NCI-H446 treated with DMSO at 0.1 percent for 48 hours (cell line): ENCODE results near the gene IL5RA.

Experiments
- DNase-seq: peaks from one replicate; lab custom pipeline; 2025; lab: John Stamatoyannopoulos, UW

The IL5RA gene

GRCh38 chr3:3107858-3108257 lies 2.3 kb downstream of the IL5RA start:
- DNase-seq: no peak

- DNase-seq: no peak
These were observed 3.0 kb downstream of the IL5RA start for GRCh38 chr3:3107181-3107580.

DNA sequence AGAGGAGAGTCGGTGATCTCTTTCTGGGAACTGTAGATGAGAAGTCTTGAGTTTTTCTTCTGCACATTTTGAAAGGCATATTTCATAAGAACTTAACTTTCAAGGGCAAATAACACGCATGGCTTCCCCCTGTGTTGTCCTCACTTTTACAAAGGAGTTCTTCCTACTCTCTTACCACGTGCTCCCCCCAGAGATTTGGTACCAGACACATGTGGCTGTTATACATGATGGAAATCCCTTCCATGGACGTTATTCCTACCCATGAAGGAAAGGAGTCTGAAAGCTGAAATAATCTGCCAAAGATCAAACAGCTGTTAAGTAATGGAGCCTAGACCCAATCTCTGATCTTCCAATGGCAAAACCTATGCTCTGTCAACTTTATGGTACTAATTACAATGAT lies 4.4 kb downstream of the IL5RA start:
- no peak for DNase-seq

DNA sequence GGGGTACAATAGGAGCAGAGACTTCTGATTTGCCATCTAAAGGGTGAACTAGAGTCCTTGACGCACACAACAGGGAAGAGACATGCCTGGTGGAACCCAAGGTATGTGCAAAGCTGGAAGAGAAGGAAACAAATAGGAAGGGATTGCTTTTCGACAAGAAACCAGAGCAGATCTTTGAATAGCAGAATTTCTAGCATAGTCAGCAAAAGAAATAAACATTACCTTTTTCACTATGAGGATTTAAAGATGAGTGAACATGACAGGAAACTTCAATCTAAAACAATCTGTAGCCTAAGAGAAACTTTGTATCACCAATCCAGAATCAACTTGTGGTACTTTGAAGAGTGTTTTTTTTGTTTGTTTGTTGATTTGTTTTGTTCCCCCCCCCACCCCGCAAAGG lies 4.9 kb downstream of the IL5RA start:
- DNase-seq: no peak

DNA sequence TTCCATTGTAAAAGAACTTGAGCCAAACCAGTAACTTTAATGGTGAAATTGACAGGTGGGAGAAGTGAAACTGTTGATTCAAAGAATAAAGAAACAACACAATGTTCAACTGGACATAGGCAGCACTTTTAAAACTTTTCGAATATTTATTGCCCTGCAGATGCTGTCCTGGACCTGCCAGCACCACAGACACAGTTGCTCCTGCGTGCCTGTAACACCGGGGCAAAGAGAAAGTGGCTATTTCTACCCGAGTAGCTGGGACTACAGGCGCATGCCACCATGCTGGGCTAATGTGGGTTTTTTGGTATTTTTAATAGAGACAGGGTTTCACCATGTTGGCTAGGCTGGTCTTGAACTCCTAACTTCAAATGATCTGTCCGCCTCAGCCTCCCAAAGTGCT lies 7.4 kb downstream of the IL5RA start:
- DNase-seq: no peak

GRCh38 chr3:3101660-3102458 lies 8.3 kb downstream of the IL5RA start:
- DNase-seq: no peak

GRCh38 chr3:3097958-3098357 lies 12.2 kb downstream of the IL5RA start:
- no peak for DNase-seq

GRCh38 chr3:3089017-3089416 lies 21.2 kb downstream of the IL5RA start:
- no peak for DNase-seq

GRCh38 chr3:3087716-3088465 lies 22.3 kb downstream of the IL5RA start:
- DNase-seq: no peak

GRCh38 chr3:3087279-3087678 lies 22.9 kb downstream of the IL5RA start:
- no peak for DNase-seq

DNA sequence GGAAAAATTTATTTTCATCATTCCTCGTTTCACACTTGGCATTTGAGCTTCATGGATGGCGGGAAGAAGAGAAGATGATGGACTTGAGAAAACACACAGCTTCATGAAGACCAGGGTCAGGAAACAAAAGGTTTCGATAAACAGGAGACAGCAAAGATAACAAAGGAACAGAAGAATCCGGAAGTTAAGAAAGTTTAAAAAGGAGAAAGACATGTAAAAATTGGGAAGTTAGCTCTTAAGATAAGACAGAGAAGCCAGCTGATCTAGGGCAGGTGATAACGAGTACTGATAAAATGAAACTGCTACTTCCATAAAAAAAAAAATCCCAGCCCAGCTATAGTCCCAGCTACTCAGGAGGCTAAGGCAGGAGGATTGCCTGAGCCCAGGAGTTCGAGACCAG lies 23.9 kb downstream of the IL5RA start:
- DNase-seq: no peak

- DNase-seq: no peak
These were observed 24.4 kb downstream of the IL5RA start for GRCh38 chr3:3085782-3086181.

GRCh38 chr3:3084890-3085289 lies 25.3 kb downstream of the IL5RA start:
- no peak for DNase-seq

GRCh38 chr3:3082234-3082924 lies 27.8 kb downstream of the IL5RA start:
- no peak for DNase-seq

DNA sequence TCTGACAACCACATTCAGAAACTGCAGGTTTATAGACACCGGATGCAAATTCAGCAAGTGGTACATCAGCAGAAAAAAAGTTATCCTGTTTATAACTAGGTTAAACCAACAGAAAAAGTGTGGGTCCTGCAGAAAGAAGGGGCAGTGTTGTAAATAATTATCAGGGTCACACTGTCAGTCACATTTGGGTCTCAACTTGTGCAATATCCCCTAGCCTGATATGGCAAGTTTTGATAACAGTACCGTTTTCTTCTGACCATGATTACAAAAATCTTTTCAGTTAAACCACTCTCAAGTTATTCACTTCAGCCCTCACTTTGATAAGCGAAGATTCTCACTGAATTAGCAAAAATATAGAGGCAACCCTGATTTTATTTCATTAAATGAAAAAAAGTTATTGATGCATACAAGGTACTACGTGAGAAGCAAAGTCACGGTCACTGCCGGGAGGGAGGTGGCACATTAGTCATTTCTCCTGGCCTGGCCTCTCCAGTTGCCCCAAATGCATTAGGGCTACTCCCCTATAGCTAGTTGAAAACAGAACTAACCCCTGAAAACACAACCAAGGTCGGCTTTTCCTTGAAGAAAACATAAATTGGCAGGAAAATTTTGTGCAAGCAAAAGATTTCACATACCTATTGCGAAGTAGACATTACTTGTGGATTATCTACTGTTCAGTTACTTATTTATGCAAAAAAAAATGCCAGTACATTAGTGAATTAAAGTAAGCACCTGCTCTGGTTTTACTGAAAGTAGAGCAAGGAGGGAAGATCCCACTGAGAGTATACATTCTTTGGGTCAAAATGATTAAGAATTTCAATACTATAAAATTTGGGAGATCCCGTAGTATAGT lies 28.6 kb downstream of the IL5RA start:
- DNase-seq: no peak

GRCh38 chr3:3080309-3080708 lies 29.9 kb downstream of the IL5RA start:
- DNase-seq: no peak

DNA sequence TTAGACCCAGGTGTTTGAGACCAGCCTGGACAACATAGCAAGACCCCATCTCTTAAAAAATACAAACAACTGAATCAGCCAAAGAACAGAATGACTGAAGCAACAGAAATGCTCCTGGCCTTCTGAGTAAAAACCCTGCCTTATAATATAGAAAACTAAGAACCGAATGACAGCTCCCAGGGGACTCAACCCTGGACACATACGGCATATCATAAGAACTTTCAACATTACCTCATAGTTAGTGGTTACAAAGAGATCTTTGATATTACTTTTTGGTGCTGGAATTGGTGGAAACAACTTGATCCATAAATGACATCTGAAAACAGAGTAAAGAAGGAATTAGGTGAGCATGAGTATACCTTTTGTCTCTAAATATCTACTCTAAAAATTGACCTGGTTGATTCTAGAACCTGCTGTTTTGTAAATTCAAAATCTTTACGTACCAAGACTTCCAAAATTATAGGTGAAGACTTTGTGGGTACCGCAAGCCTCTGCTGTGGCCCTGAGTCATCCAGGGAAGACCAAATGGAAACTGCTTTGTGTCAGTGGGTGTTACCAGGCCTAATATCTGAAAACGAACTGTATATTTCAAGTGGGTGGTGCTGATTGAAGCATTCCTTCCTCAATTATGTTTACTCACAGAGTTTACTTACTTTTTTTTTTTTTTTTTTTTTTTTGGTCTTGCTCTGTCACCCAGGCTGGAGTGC lies 35.5 kb downstream of the IL5RA start:
- no peak for DNase-seq

DNA sequence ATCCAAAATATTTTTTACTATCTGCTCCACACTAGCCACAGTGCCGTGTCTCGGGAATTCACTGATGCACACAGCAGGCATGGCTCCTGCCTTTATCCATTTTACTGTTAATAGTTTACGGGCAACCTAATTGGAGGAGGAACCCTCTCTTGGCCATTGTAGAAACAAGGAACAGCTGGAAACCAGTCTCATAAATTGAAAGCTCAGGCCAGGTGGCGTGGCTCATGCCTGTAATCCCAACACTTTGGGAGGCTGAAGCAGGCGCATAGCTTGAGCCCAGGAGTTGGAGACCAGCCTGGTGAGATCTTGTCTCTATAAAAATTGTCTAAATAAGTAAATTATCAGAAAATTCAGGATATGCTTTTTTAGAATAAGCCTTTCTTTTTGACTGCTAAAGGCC lies 39.0 kb downstream of the IL5RA start:
- DNase-seq: no peak

DNA sequence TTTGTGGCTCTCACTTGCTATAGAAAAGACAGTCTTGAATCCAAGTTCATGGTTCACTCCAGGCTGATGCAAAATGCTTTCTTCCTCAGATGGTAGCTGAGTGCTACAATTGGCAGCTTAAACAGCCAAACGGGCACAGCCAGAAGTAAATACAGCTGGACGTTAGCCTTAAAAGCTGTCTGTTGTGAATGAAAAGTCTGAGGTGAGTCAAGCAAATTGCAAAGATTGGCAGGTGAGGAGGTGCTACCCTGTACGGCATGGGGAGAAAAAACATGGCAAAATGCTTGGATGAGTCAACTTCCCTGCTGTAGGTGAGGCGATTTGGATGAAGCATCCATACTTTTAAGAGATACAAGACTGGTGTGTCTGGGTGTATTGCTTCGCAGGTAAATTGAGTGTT lies 40.5 kb downstream of the IL5RA start:
- no peak for DNase-seq

GRCh38 chr3:3068358-3068881 lies 41.8 kb downstream of the IL5RA start:
- no peak for DNase-seq

DNA sequence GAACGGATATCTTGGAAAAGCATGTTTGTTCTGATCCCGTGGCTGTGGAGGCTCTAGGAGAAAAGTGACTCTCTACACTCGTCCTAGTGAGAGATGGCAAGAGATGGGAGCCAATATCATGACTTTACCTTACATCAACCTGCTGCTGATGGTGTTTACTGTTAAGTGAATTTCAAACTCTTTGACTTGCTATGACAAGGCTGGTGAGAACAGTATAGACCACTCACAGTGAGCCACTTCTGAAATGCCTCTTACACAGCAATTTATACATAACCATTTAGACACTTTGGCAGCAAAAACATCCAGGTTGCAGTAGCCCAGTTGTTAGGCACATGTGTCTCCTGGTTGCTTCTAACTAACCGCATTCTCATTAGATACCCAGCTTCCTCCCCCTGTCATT lies 43.3 kb downstream of the IL5RA start:
- DNase-seq: no peak
